HCT116 (cell line): ENCODE results near the gene MT3. TPM values are rescaled to one million over a fixed set of nuclear protein-coding genes. Genes with fewer than 3 reads are reported as not detected.

Source experiments
- ATAC-seq: fragments of 200-7000 bp; cut with Tn5 transposase; 2 replicates; pipeline ENCODE4 v1.9.1; 2020; ENCODE audit warnings: mild to moderate bottlenecking, moderate library complexity
- BruUV-seq: library from RNA; stranded (reverse); fragments of 400-500 nt; replicated peaks from 2 replicates; lab custom pipeline; 2021; lab: Mats Ljungman, UMichigan
- CTCF ChIA-PET: fragments of 300-600 bp; sonication (Branson Sonifier 250); formaldehyde crosslinking; loops from one replicate; lab custom pipeline; 2021; ENCODE audit warnings: antibody characterized with exemption; lab: Charles Lee
- POLR2A ChIA-PET: fragments of 300-600, 350-600 bp; sonication (Branson Sonifier 250); formaldehyde crosslinking; loops from one replicate; lab custom pipeline; 2021; ENCODE audit warnings: antibody characterized with exemption; lab: Charles Lee
- RAD21 ChIA-PET, 2 experiments: fragments of 300-600 bp; sonication (Branson Sonifier 250); formaldehyde crosslinking; loops; one replicate each; lab custom pipeline; 2023; ENCODE audit warnings: low total read pairs in 2 of 2; ENCODE audit not compliant: uncharacterized antibody in 2 of 2, unreplicated experiment in 2 of 2, low non-redundant PET in 1 of 2; lab: Charles Lee
- DNase-seq: peaks from one replicate; pipeline ENCODE4 v3.0.0-alpha.2; 2010; ENCODE audit warnings: low read depth, low spot score
- H2AFZ ChIP-seq: fragments of 200-600 bp; shearing (Covaris generic), sonication (generic); 2 replicates; pipeline ENCODE4 v1.6.1; 2017; ENCODE audit warnings: low read depth, mixed run types, mixed read lengths, antibody characterized with exemption, low read length; ENCODE audit not compliant: poor library complexity, severe bottlenecking
- H3K27ac ChIP-seq: 2 replicates; pipeline ENCODE4 v1.5.1; 2012; ENCODE audit warnings: low read depth, low read length
- H3K27me3 ChIP-seq: fragments of 200-600 bp; sonication (generic); 2 replicates; pipeline ENCODE4 v1.6.1; 2016; ENCODE audit warnings: mixed run types, low read length, mixed read lengths; ENCODE audit not compliant: insufficient read depth
- H3K36me3 ChIP-seq, 2 experiments: fragments of 200-500 bp in 1 of 2; fragments of 200-600 bp in 1 of 2; sonication (Bioruptor generic) in 1 of 2; sonication (generic) in 1 of 2; 2 replicates each; pipeline versions ENCODE4 v1.5.1 to v1.6.1; 2014 to 2016; ENCODE audit warnings: low read length in 2 of 2, inconsistent platforms in 1 of 2, mixed read lengths in 1 of 2, mixed run types in 1 of 2; ENCODE audit not compliant: insufficient read depth in 2 of 2, control insufficient read depth in 1 of 2
- H3K4me1 ChIP-seq, 2 experiments: fragments of 200-600 bp in 1 of 2; sonication (generic) in 1 of 2; 2 replicates each; pipeline versions ENCODE4 v1.5.1 to v1.6.1; 2012 to 2017; ENCODE audit warnings: low read length in 2 of 2, inconsistent platforms in 1 of 2, mild to moderate bottlenecking in 1 of 2, mixed read lengths in 1 of 2, mixed run types in 1 of 2, moderate library complexity in 1 of 2; ENCODE audit not compliant: insufficient read depth in 2 of 2, control insufficient read depth in 1 of 2
- H3K4me2 ChIP-seq: fragments of 200-600 bp; sonication (generic); 2 replicates; pipeline ENCODE4 v1.6.1; 2017; ENCODE audit warnings: mixed run types, low read length, mixed read lengths
- H3K4me3 ChIP-seq, 2 experiments: fragments of 200-600 bp in 1 of 2; sonication (generic) in 1 of 2; replicated peaks in 1 of 2; 2 replicates each; pipeline ENCODE4 v1.5.1; 2011 to 2016; ENCODE audit warnings: low read length in 2 of 2, control low read depth in 1 of 2, low read depth in 1 of 2, mild to moderate bottlenecking in 1 of 2, mixed read lengths in 1 of 2, mixed run types in 1 of 2
- H3K79me2 ChIP-seq: fragments of 200-600 bp; sonication (generic); 2 replicates; pipeline ENCODE4 v1.6.1; 2017; ENCODE audit warnings: mild to moderate bottlenecking, mixed run types, low read length, moderate library complexity, mixed read lengths; ENCODE audit not compliant: insufficient read depth
- H3K9ac ChIP-seq: fragments of 200-600 bp; sonication (generic); 2 replicates; pipeline ENCODE4 v1.6.1; 2016; ENCODE audit warnings: low read length, mixed read lengths
- H3K9me2 ChIP-seq: fragments of 200-600 bp; sonication (generic), shearing (Covaris generic); 2 replicates; pipeline ENCODE4 v1.6.1; 2017; ENCODE audit warnings: mixed run types, mild to moderate bottlenecking, moderate library complexity; ENCODE audit not compliant: insufficient read depth
- H3K9me3 ChIP-seq, 2 experiments: fragments of 200-500 bp in 1 of 2; fragments of 200-600 bp in 1 of 2; sonication (Bioruptor generic) in 1 of 2; sonication (generic) in 1 of 2; 2 replicates each; pipeline ENCODE4 v1.6.1; 2014 to 2017; ENCODE audit warnings: low read length in 2 of 2, mixed read lengths in 2 of 2, inconsistent platforms in 1 of 2, low read depth in 1 of 2, mild to moderate bottlenecking in 1 of 2, mixed run types in 1 of 2, moderate library complexity in 1 of 2; ENCODE audit not compliant: control insufficient read depth in 1 of 2, insufficient read depth in 1 of 2
- H4K20me1 ChIP-seq: fragments of 200-600 bp; sonication (generic), shearing (Covaris generic); 2 replicates; pipeline ENCODE4 v1.6.1; 2017; ENCODE audit warnings: mixed run types, mild to moderate bottlenecking, moderate library complexity; ENCODE audit not compliant: insufficient read depth
- ATF3 ChIP-seq: IDR thresholded peaks from 2 replicates; pipeline ENCODE4 v1.6.1; 2012
- CBX3 ChIP-seq: IDR thresholded peaks from 2 replicates; pipeline ENCODE4 v1.6.1; 2012; ENCODE audit warnings: low read depth
- EGR1 ChIP-seq: IDR thresholded peaks from 2 replicates; pipeline ENCODE4 v1.6.1; 2012; ENCODE audit warnings: low read depth
- MAX ChIP-seq: IDR thresholded peaks from 2 replicates; pipeline ENCODE4 v1.6.1; 2012
- POLR2A ChIP-seq: IDR thresholded peaks from 2 replicates; pipeline ENCODE4 v1.7.0; 2011; ENCODE audit warnings: borderline replicate concordance; ENCODE audit not compliant: insufficient read depth, insufficient read length; ENCODE audit errors: extremely low read depth
- POLR2AphosphoS5 ChIP-seq: IDR thresholded peaks from 2 replicates; pipeline ENCODE4 v1.6.1; 2011; ENCODE audit warnings: mild to moderate bottlenecking, low read depth, low read length, moderate library complexity
- SP1 ChIP-seq: IDR thresholded peaks from 2 replicates; pipeline ENCODE4 v1.6.1; 2012; ENCODE audit warnings: low read depth
- TCF7L2 ChIP-seq: IDR thresholded peaks from 2 replicates; pipeline ENCODE4 v1.7.0; 2011; ENCODE audit warnings: borderline replicate concordance, inconsistent platforms; ENCODE audit not compliant: insufficient read depth, insufficient read length; ENCODE audit errors: extremely low read depth
- YY1 ChIP-seq: IDR thresholded peaks from 2 replicates; pipeline ENCODE4 v1.6.1; 2011; ENCODE audit warnings: low read length, low read depth, moderate library complexity, mild to moderate bottlenecking; ENCODE audit not compliant: insufficient replicate concordance; ENCODE audit errors: extremely low read depth
- intact Hi-C: fragments of 100-400 bp; cut with micrococcal nuclease; formaldehyde crosslinking; loops from 2 replicates; pipeline ENCODE4 v1.10.0; 2022
- total RNA-seq: library from RNA; stranded (reverse); gene quantifications from one replicate; pipeline ENCODE4 v1.2.1, GENCODE V29; 2021; ENCODE audit not compliant: unreplicated experiment
- TF ChIP-seq, protein P1 (sequence below), 3 experiments: fragments of 200-600 bp in 1 of 3; sonication (generic) in 1 of 3; IDR thresholded peaks in 2 of 3; conservative IDR thresholded peaks in 1 of 3; 2 replicates each; pipeline ENCODE4 v1.5.1; 2012 to 2017; ENCODE audit warnings: low read depth in 2 of 3, low read length in 2 of 3, antibody characterized with exemption in 1 of 3, borderline replicate concordance in 1 of 3, control low read depth in 1 of 3, mild to moderate bottlenecking in 1 of 3, mixed read lengths in 1 of 3, mixed run types in 1 of 3, moderate library complexity in 1 of 3; ENCODE audit not compliant: insufficient read depth in 1 of 3

Gene MT3
- total RNA-seq, 1 experiment from 2014 or later, result not detected

- Histone ChIP-seq H3K27me3 (no peaks in the 10 kb centered on the region), H3K4me3 (no peak overlapping the region), H3K36me3 (no peaks in the 10 kb centered on the region), H3K9me2 (no peaks in the 10 kb centered on the region), H3K9me3 (no peaks in the 10 kb centered on the region), H3K9ac (no peak overlapping the region), H3K79me2 (no peaks in the 10 kb centered on the region), H3K4me1 (peaks cover 11 to 24% of the 10 kb centered on the region in 2 experiments), H4K20me1 (no peaks in the 10 kb centered on the region), H3K27ac (no peak overlapping the region), H2AFZ (no peak overlapping the region), H3K4me2 (no peak overlapping the region)
- CTCF ChIA-PET, result no interaction called here
- BruUV-seq, result no TSS peak
- intact Hi-C loops, result no loop called here
- POLR2A ChIA-PET, result interaction anchor here (0.8 to 0.9 kb wide), 2 partner anchors 13 to 15 kb away, joined by 3 read pairs; partner anchors contain the start of gene MT1E
- TF ChIP-seq POLR2A, result no peak
- TF ChIP-seq YY1, result no peak
- no peak for TF ChIP-seq TCF7L2
- TF ChIP-seq SP1, result no peak
- no peak for TF ChIP-seq ATF3
- no peak for TF ChIP-seq CBX3
- TF ChIP-seq EGR1, result no peak
- TF ChIP-seq, protein P1, sequence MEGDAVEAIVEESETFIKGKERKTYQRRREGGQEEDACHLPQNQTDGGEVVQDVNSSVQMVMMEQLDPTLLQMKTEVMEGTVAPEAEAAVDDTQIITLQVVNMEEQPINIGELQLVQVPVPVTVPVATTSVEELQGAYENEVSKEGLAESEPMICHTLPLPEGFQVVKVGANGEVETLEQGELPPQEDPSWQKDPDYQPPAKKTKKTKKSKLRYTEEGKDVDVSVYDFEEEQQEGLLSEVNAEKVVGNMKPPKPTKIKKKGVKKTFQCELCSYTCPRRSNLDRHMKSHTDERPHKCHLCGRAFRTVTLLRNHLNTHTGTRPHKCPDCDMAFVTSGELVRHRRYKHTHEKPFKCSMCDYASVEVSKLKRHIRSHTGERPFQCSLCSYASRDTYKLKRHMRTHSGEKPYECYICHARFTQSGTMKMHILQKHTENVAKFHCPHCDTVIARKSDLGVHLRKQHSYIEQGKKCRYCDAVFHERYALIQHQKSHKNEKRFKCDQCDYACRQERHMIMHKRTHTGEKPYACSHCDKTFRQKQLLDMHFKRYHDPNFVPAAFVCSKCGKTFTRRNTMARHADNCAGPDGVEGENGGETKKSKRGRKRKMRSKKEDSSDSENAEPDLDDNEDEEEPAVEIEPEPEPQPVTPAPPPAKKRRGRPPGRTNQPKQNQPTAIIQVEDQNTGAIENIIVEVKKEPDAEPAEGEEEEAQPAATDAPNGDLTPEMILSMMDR (IDR thresholded peaks at IDR 0.05 in 2 of 3, conservative IDR thresholded peaks at IDR 0.05 in 1 of 3; ENCODE audit: borderline replicate concordance in 1 of 3, insufficient read depth in 1 of 3, low read depth in 2 of 3, low read length in 2 of 3), result no peak
- no peak for TF ChIP-seq POLR2AphosphoS5
- no peak for TF ChIP-seq MAX
- ATAC-seq (no peak), DNase-seq (no peak)
- RAD21 ChIA-PET, result no interaction called here
These were observed 50.7 kb downstream of the MT3 start for GRCh38 chr16:56640076-56640475.

Other genes starting within 250 kb of the MT3 start
- gene AMFR, start 164.0 kb upstream of the MT3 start, total RNA-seq, result 66.3 TPM
- 218 TPM for gene NUDT21, start 138.2 kb upstream of the MT3 start, total RNA-seq
- 51.6 TPM for gene OGFOD1, start 138.0 kb upstream of the MT3 start, total RNA-seq
- 26.7 TPM for gene BBS2, start 69.5 kb upstream of the MT3 start, total RNA-seq
- not detected for gene MT4, start 24.5 kb upstream of the MT3 start, total RNA-seq
- gene MT2A, start 19.1 kb downstream of the MT3 start, total RNA-seq, result 710 TPM
- gene MT1E, start 36.3 kb downstream of the MT3 start, total RNA-seq, result 383 TPM
- gene MT1M, start 43.1 kb downstream of the MT3 start, total RNA-seq, result 0.39 TPM
- gene MT1A, start 49.1 kb downstream of the MT3 start, total RNA-seq, result not detected
- gene MT1B, start 62.4 kb downstream of the MT3 start, total RNA-seq, result not detected
- gene MT1F, start 68.4 kb downstream of the MT3 start, total RNA-seq, result 7.3 TPM
- gene MT1G, start 78.5 kb downstream of the MT3 start, total RNA-seq, result 1.2 TPM
- not detected for gene MT1H, start 80.3 kb downstream of the MT3 start, total RNA-seq
- 50.2 TPM for gene MT1X, start 92.9 kb downstream of the MT3 start, total RNA-seq
- 144 TPM for gene NUP93, start 140.6 kb downstream of the MT3 start, total RNA-seq